ENCODE data around the gene GCSAM.

GCSAM gene, protein sequence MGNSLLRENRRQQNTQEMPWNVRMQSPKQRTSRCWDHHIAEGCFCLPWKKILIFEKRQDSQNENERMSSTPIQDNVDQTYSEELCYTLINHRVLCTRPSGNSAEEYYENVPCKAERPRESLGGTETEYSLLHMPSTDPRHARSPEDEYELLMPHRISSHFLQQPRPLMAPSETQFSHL

GRCh38 chr3:112132975-112133448 lies at the start of gene GCSAM:
TSS of gene GCSAM (minus strand) at chr3:112133248. CDS start at chr3:112133120, 128 bp downstream.
- DNase-seq (ENCODE audit: low read depth, low spot score) = no peak

GRCh38 chr3:112175646-112176045 lies 42.6 kb upstream of the GCSAM start:
- no peak for DNase-seq (ENCODE audit: low read depth, low spot score)

DNA sequence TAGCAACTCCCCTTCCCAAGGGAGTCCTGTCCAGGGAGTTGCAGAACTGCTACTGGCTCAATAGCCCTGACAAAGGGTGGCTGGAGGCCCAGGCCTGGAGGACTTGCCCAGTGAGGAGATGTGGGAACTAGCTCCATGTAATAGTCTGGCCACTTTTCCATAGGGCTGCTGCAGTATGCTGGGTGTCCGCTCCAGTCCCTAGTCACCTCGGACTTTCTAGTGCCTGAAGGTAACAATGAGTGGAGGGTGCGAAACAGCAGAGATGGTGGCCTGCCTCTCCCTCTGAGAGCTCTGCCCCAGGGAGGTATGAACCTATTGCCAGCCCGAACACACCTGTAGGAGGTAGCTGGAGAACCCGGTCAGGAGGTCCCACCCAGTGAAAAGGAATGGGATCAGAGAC lies 42.0 kb upstream of the GCSAM start:
- no peak for DNase-seq (ENCODE audit: low read depth, low spot score)

GRCh38 chr3:112171144-112171543 lies 38.1 kb upstream of the GCSAM start:
- no peak for DNase-seq (ENCODE audit: low read depth, low spot score)

DNA sequence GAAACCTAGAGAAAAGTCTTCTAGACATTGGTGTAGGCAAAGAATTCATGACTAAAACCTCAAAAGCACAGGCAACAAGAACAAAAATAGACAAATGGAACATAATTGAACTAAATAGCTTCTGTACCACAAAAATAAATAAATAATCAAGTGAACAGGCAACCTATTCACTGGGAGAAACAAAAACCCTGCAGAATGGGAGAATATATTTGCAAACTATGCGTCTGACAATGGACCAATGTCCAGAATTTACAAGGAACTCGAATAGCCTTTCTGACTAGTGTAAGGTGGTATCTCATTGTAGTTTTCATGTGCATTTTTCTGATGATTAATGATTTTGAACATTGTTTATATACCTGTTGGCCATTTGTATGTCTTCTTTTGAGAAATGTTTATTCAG lies 37.0 kb upstream of the GCSAM start:
- DNase-seq (ENCODE audit: low read depth, low spot score) = no peak

DNA sequence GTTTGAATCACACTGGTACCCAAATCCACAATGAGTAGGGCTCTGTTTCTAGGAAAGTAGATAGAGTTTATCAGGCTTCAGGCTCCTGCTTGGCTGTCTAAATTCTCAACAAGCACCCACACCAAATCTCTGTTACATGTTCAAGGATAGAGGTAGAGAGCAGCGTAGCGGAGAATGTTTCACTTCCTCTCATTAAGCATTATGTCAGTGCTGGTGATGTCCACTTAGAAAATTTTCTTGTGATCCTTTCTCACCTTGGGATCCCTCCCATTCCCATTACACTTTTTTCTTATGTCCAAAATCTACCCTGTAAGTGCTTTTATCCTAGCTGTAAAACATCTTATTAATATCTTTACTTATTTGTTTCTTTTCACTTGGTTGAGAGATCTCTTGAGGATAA lies 34.7 kb upstream of the GCSAM start:
- DNase-seq (ENCODE audit: low read depth, low spot score) = no peak

- no peak for DNase-seq (ENCODE audit: low read depth, low spot score)
Measured at GRCh38 chr3:112149136-112149535, 16.1 kb upstream of the GCSAM start.

GRCh38 chr3:112143689-112144088 lies 10.6 kb upstream of the GCSAM start:
- no peak for DNase-seq (ENCODE audit: low read depth, low spot score)

DNA sequence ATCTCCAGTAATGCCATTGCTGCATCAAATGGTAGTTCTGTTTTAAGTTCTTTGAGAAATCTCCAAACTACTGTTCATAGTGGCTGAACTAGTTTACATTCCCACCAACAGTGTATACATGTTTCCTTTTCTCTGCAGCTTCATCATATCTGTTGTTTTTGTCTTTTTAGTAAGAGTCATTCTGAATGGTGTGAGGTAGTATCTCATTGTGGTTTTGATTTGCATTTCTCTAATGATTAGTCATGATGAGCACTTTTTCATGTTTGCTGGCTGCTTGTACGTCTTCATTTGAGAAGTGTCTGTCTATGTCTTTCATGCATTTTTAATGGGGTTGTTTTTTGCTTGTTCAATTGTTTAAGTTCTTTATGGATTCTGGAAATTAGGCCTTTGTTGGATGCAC lies 10.2 kb upstream of the GCSAM start:
- DNase-seq (ENCODE audit: low read depth, low spot score) = no peak

- DNase-seq (ENCODE audit: low read depth, low spot score) = no peak
Measured at GRCh38 chr3:112141293-112141692, 8.2 kb upstream of the GCSAM start.

GRCh38 chr3:112140584-112140983 lies 7.5 kb upstream of the GCSAM start:
- DNase-seq (ENCODE audit: low read depth, low spot score) = no peak

- no peak for DNase-seq (ENCODE audit: low read depth, low spot score)
Measured at GRCh38 chr3:112138219-112138969, 5.3 kb upstream of the GCSAM start.

DNA sequence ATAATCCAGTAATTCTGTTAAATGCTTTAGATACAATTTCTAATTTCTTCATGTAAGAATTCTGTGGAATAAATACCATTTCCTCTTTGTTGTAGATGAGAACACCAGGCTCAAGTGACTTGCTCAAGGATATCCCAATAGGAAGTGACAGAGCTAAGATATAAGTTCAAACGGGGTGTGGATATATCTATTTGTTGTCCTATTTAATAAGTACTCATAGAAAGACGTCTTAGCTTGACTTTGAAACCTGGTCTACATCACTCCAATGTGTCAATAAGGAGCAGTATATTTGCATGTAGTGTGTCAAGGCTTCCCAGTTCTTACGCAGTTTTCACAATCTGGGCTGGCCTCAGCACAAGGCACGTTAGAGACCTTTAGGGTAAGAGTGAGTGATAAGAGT lies 4.7 kb upstream of the GCSAM start:
- no peak for DNase-seq (ENCODE audit: low read depth, low spot score)

DNA sequence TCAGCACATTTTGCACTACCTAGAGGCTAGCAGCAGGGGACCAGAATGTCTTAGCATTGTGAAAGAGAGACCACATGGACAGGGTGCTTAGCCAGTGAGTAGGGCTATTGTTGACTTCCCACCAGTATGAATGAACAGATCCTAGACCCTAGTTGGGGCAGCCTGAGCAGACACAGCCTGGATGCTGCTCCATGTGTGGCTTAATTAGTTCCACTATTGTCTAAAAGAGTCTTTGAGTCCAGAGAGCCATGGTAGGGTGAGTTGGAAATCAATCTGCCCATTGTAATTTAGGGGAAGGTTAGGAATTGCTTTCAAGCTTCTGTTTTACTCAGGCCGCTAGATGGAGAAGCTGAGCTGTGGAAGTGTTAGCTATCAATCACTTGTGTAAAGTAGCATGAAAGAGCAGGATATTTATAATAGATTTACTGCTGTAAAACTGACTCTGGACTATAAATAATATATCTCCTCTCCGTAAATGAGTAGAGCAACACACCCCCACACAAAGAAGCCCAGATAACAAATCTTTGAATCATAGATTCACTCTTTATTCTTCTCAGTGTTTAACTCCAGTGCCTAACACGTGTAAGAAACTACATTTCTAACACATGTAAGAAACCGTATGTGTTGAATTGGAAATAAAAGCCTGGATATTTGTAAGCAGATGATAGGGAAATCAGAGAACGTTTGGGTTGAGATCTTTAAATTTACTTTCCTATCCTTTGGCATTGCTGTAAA lies 4.1 kb upstream of the GCSAM start:
- DNase-seq (ENCODE audit: low read depth, low spot score) = no peak

DNA sequence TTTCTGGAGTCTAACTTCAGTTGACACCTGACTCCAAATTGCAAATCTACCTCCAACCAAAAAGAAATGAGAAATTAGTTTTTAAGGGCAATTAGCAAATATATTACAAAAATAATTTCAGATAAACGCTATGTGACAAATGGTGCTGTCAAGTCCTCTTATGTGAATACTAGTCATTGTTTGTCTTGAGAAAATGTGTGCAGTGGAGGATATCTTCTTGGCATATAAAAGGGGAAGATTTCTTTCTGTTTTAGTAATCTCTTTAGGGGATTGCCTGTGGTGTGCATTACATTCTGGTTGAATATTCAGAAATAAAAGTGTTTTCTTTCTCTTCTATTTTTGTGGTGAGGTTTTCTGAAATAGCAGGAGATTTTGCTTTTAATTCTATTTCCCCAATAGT lies 3.0 kb upstream of the GCSAM start:
- DNase-seq (ENCODE audit: low read depth, low spot score) = no peak

GRCh38 chr3:112134335-112135124 lies 1.5 kb upstream of the GCSAM start:
- no peak for DNase-seq (ENCODE audit: low read depth, low spot score)

- no peak for DNase-seq (ENCODE audit: low read depth, low spot score)
Measured at GRCh38 chr3:112133626-112134334, 732 bp upstream of the GCSAM start.

DNA sequence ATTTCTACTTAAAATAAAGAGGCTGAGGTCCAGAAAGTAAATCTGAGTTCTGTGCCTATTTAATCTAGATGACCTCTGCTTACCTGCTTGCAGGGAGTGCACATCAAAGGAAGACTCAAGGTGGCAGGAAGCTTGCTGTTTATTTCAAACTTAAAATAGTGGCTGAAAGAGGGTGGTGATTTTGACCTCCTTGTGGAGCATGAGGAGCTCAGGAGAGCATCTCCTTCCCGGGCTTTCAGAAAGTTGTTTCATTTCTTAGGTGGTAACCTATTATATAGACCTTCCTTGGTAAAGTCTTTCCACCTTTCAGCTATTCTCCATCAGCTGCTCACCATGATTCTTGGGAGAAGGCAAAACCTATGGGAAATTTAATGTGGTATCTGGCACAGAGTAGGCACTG lies 494 bp downstream of the GCSAM start:
- DNase-seq (ENCODE audit: low read depth, low spot score) = no peak

GRCh38 chr3:112132088-112132487 lies 960 bp downstream of the GCSAM start:
- DNase-seq (ENCODE audit: low read depth, low spot score) = no peak

DNA sequence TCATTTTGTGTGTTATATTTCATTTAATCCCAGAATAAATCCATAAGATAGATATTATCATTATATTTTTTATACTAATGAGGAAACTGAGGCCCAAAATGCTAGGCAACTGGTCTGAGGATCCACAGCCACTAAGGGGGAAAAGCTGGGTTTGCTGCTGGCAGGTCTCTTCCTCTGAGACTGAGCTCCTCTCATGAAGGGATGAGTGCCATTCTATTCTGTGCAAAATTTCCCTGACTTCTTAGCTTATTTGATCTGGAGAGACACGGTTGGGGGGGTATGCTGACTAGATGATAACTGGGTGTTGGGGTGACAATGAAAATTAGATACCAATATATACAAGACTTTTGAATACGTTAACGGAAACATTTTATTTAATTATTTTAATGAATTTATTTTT lies 1.9 kb downstream of the GCSAM start:
- no peak for DNase-seq (ENCODE audit: low read depth, low spot score)

GRCh38 chr3:112130638-112130993 lies 2.4 kb downstream of the GCSAM start:
- no peak for DNase-seq (ENCODE audit: low read depth, low spot score)

Data from smooth muscle cell of the brain vasculature (primary cell).